ENCODE results near the gene FCRL1.

- TF ChIP-seq CTCF (IDR thresholded peaks at IDR 0.05) (no peak), TAF1 (IDR thresholded peaks at IDR 0.05; ENCODE audit: borderline replicate concordance, low read depth, low read length) (no peak), RAD21 (IDR thresholded peaks at IDR 0.05; ENCODE audit: low read length) (no peak), PBX3 (IDR thresholded peaks at IDR 0.05) (no peak), FOXJ3 (CRISPR knock-in tag; IDR thresholded peaks at IDR 0.05) (no peak)
- TF ChIP-seq, protein P1, sequence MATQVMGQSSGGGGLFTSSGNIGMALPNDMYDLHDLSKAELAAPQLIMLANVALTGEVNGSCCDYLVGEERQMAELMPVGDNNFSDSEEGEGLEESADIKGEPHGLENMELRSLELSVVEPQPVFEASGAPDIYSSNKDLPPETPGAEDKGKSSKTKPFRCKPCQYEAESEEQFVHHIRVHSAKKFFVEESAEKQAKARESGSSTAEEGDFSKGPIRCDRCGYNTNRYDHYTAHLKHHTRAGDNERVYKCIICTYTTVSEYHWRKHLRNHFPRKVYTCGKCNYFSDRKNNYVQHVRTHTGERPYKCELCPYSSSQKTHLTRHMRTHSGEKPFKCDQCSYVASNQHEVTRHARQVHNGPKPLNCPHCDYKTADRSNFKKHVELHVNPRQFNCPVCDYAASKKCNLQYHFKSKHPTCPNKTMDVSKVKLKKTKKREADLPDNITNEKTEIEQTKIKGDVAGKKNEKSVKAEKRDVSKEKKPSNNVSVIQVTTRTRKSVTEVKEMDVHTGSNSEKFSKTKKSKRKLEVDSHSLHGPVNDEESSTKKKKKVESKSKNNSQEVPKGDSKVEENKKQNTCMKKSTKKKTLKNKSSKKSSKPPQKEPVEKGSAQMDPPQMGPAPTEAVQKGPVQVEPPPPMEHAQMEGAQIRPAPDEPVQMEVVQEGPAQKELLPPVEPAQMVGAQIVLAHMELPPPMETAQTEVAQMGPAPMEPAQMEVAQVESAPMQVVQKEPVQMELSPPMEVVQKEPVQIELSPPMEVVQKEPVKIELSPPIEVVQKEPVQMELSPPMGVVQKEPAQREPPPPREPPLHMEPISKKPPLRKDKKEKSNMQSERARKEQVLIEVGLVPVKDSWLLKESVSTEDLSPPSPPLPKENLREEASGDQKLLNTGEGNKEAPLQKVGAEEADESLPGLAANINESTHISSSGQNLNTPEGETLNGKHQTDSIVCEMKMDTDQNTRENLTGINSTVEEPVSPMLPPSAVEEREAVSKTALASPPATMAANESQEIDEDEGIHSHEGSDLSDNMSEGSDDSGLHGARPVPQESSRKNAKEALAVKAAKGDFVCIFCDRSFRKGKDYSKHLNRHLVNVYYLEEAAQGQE (IDR thresholded peaks at IDR 0.05; ENCODE audit: low read depth, low read length), result no peak
- TF ChIP-seq, protein P2, sequence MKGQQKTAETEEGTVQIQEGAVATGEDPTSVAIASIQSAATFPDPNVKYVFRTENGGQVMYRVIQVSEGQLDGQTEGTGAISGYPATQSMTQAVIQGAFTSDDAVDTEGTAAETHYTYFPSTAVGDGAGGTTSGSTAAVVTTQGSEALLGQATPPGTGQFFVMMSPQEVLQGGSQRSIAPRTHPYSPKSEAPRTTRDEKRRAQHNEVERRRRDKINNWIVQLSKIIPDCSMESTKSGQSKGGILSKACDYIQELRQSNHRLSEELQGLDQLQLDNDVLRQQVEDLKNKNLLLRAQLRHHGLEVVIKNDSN (IDR thresholded peaks at IDR 0.05; ENCODE audit: borderline replicate concordance, low read depth), result no peak
- TF ChIP-seq, protein P3, sequence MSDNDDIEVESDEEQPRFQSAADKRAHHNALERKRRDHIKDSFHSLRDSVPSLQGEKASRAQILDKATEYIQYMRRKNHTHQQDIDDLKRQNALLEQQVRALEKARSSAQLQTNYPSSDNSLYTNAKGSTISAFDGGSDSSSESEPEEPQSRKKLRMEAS (IDR thresholded peaks at IDR 0.05; ENCODE audit: low read depth), result no peak
These were observed 48.1 kb downstream of the FCRL1 start for GRCh38 chr1:157771661-157772425.
